Endothelial cell of umbilical vein (primary cell): ENCODE data around the gene MAGEA9B. TPM values are rescaled to one million over a fixed set of nuclear protein-coding genes. Genes with fewer than 3 reads are reported as not detected.

Experiments
- polyA plus RNA-seq, 4 experiments: library from polyadenylated mRNA; depleted of rRNA in 3 of 4; stranded (reverse) in 3 of 4; unstranded in 1 of 4; fragments of >200 nt; gene quantifications; 2 replicates each; pipeline versions ENCODE4 v1.2.1 to v1.2.3, GENCODE V29; 2011 to 2012; ENCODE audit warnings: missing spikeins in 1 of 4
- total RNA-seq: library from RNA; stranded (reverse); gene quantifications from 2 replicates; pipeline ENCODE4 v1.2.3, GENCODE V29; 2021

The MAGEA9B gene
- total and polyA plus RNA-seq, 2 donors (not counting 3 experiments of a cell fraction or from before 2014, with no cell fraction given), result not detected

Other genes with a start within 250 kb of the MAGEA9B start
- 35.2 and 42.2 TPM in 2 replicates for gene IDS, start 82.2 kb downstream of the MAGEA9B start, total RNA-seq
- 42.9 and 44.0 TPM in 2 replicates for gene IDS, start 82.2 kb downstream of the MAGEA9B start, polyA plus RNA-seq
- 17.5 and 24.6 TPM in 2 replicates for gene EOLA1, start 46.4 kb downstream of the MAGEA9B start, total RNA-seq
- 11.2 and 12.5 TPM in 2 replicates for gene EOLA1, start 46.4 kb downstream of the MAGEA9B start, polyA plus RNA-seq
- not detected in 2 replicates for gene HSFX3, start 37.5 kb downstream of the MAGEA9B start, total RNA-seq
- gene HSFX3, start 37.5 kb downstream of the MAGEA9B start, polyA plus RNA-seq, result not detected in 2 replicates
- 0.55 TPM in 1 of 2 replicates, not detected in the other for gene HSFX2, start 7.9 kb upstream of the MAGEA9B start, total RNA-seq
- gene HSFX2, start 7.9 kb upstream of the MAGEA9B start, polyA plus RNA-seq, result 0.11 and 0.86 TPM in 2 replicates
- 16.9 and 18.0 TPM in 2 replicates for gene TMEM185A, start 44.3 kb upstream of the MAGEA9B start, total RNA-seq
- gene TMEM185A, start 44.3 kb upstream of the MAGEA9B start, polyA plus RNA-seq, result 29.4 and 29.7 TPM in 2 replicates
- gene MAGEA11, start 124.6 kb upstream of the MAGEA9B start, total RNA-seq, result not detected in 2 replicates
- gene MAGEA11, start 124.6 kb upstream of the MAGEA9B start, polyA plus RNA-seq, result not detected in 2 replicates
- 0.53 and 0.88 TPM in 2 replicates for gene HSFX1, start 186.6 kb upstream of the MAGEA9B start, total RNA-seq
- gene HSFX1, start 186.6 kb upstream of the MAGEA9B start, polyA plus RNA-seq, result 0.41 and 0.68 TPM in 2 replicates
- gene MAGEA9, start 194.5 kb upstream of the MAGEA9B start, total RNA-seq, result not detected in 2 replicates
- gene MAGEA9, start 194.5 kb upstream of the MAGEA9B start, polyA plus RNA-seq, result not detected in 2 replicates